Sigmoid colon (tissue), 4 donors: ENCODE results near the gene TMEM51.
A peak's percentile ranks its signal among the peaks of the same experiment; 100 is the strongest.

Experiments
- EP300 ChIP-seq, 4 donors: sonication (generic); formaldehyde crosslinking; IDR thresholded peaks; one replicate each; pipeline ENCODE4 v1.6.1; 2017; ENCODE audit warnings: antibody characterized with exemption in 4 of 4
- POLR2A ChIP-seq, 2 donors: fragments of 450-650 bp; IDR thresholded peaks; one replicate each; pipeline ENCODE4 v1.6.1; 2016; ENCODE audit warnings: antibody characterized with exemption in 2 of 2, mild to moderate bottlenecking in 2 of 2, moderate library complexity in 2 of 2
- POLR2AphosphoS5 ChIP-seq, 4 donors: sonication (generic); formaldehyde crosslinking; IDR thresholded peaks; one replicate each; pipeline ENCODE4 v1.6.1; 2017; ENCODE audit warnings: antibody characterized with exemption in 4 of 4
- TF ChIP-seq, protein P1 (sequence below), 4 experiments: fragments of 450-650 bp in 3 of 4; fragments of 200-600 bp in 1 of 4; IDR thresholded peaks; one replicate each; pipeline ENCODE4 v1.5.1; 2016 to 2019; ENCODE audit warnings: antibody characterized with exemption in 4 of 4, mild to moderate bottlenecking in 3 of 4, moderate library complexity in 2 of 4

DNA sequence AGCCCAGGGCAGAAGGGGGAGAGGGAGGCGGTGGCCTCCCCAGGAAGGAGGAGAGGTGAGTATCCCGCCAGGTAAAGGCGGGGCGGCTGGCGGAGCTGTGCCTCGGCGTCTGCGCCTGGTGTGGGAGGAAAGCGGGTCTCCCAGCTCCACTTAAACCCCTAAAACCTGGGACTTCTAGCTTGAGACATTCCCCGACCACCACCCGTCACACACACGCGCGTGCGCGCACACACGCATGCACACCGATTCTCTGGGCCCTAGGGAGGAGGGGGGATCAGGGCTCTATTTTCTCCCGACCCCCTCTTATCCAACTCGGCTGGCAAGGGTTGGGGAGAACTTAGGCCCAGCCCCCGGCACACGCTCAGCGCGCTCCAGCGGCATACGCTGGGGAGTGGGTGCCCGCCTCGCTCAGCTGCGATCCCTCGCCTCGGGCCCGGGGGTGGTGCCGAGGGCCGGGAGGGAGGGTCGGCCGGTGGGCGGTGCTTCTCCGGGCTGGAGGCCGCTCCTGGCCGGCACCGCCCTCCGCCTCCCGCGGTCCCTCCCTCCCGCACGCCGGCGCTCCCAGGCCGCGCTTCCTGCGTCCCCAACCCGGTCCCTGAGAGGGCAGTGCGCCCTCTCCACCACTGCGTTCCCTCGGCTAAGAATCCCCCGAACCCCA lies at the start of gene TMEM51:
- TF ChIP-seq, protein P1, sequence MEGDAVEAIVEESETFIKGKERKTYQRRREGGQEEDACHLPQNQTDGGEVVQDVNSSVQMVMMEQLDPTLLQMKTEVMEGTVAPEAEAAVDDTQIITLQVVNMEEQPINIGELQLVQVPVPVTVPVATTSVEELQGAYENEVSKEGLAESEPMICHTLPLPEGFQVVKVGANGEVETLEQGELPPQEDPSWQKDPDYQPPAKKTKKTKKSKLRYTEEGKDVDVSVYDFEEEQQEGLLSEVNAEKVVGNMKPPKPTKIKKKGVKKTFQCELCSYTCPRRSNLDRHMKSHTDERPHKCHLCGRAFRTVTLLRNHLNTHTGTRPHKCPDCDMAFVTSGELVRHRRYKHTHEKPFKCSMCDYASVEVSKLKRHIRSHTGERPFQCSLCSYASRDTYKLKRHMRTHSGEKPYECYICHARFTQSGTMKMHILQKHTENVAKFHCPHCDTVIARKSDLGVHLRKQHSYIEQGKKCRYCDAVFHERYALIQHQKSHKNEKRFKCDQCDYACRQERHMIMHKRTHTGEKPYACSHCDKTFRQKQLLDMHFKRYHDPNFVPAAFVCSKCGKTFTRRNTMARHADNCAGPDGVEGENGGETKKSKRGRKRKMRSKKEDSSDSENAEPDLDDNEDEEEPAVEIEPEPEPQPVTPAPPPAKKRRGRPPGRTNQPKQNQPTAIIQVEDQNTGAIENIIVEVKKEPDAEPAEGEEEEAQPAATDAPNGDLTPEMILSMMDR (IDR thresholded peaks at IDR 0.05), result no peak
- TF ChIP-seq POLR2AphosphoS5 (IDR thresholded peaks at IDR 0.05) (peak; percentile 73 to 80 (median 77)), POLR2A (IDR thresholded peaks at IDR 0.05) (peak; percentile 32 to 42), EP300 (IDR thresholded peaks at IDR 0.05) (no peak)
